ENCODE measurements around the gene NDUFA5.
A peak's percentile ranks its signal among the peaks of the same experiment; 100 is the strongest.

The NDUFA5 gene

DNA sequence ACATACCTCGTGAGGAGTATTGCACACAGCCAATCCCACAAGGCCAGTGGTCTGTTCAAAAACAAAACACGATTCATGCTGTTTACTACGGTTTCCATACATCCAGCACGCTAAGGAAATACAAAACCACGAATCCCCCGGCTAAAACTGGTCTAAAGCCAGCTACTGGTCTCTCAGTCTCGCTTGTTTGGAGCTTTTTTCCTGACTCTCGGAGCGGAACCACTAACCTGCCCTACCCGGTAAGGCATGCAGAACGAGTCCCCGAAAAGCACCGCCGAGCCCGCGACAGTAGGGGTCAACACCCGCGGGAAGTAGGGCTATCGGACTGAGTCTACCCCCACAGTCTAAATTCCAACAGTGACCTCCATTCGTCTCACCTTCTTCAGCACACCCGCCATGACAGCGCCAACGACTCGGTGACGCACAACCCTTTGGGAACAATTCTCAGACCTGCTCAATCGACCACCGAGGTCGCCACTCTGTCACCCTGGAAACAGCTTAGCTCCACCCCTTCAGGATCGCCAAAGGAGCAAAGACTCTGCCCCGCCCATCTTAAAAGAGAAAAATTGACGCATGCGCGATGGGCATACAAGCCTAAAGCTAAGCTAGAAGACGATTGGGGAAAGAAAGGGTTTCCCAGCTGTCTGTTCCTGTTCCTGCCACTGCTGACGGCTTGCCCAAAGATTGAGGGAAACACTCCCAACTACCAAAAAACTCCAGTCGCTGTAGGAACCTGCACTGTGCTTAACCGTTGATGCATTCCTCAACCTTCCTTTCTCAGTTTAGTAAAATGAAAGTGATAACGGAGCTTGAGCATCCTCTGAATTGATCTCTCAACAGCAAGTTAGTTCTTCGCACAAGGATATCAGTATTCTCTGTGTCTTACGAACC, at the start of gene NDUFA5:
TSS of gene NDUFA5 (minus strand) at position 421 of the 891 bp plus-strand sequence. CDS start at position 398, 23 bp downstream.
- DNase-seq: peak; percentile 96

DNA sequence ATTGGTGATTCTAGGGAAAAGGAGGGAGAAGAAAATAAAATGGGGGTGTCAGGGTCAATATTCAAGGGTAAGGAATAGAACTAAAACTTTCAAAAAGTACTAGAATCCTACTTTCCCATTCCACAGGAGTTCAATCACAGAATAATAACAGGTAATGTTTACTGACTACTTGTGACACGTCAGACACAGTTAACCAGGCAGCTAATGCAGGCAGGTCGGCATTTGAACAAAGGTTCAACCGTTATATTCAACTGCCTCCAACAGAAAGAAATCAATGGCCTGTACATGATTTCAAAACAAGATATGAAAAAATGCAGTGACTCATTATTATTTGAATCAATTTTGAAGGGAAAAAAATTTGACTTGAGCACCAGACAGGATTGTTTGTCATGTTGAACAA, 47.1 kb upstream of the NDUFA5 start:
- DNase-seq: no peak

DNA sequence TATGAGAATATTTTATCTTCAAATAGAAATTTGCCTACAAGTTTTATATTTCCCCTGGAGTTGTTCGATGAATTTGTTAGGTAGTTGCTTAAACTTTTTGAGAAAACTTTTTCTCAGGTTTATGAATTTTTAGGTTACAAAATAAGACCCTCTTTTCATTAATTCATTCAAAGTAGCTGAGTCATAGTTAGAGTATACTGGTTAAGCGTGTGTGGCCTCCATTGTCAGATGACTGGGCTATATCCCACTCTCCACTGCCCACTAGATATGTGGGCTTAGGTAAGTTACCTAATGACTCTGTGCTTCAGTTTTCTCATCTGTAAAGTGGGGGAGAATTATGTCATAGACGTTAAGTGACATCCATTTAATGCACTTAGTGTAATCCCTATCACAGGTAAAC, 45.0 kb upstream of the NDUFA5 start:
- no peak for DNase-seq

DNA sequence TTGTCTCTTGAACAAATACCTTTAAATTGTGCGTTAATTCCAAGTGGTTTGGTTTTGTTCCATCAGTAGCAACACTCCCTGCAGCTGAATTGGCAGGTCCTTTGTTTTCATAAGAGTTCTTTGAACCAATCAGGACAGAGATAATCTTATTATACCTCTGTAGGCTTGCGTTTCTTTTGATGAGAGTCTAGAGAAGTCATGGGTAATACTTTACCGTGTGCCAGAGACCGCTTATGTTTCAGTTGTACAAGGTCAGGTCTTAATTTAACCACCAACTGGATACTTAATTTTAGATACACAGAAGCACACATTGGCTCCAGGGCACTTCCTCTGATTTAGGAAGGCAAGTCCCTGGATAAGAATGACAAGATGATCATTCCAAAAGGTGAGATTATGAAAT, 43.9 kb upstream of the NDUFA5 start, which contains the start of gene ASB15:
TSS of gene ASB15 (plus strand) at position 292 of the 400 bp plus-strand sequence. CDS start 12,682 bp downstream, outside the sequence.
- DNase-seq: no peak

DNA sequence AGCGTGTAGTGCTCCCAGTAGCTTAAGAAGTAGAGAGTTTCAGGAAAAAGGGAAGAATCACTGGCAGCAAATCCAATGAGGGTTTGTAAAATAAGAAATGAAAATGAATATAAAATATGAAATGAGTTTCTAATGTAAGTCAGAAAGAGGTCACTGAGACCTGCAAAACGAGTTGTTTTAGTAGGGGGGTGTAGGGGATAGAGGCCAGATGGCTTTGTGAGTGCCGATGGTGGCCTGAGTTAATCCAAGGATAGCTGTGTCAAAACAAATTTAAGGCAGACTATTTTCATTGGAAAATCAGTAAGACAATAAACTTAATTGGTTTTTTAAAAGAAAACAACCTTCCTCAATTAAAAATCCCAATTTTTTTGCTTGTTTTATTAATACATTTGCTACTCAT, 43.3 kb upstream of the NDUFA5 start:
- DNase-seq: no peak

DNA sequence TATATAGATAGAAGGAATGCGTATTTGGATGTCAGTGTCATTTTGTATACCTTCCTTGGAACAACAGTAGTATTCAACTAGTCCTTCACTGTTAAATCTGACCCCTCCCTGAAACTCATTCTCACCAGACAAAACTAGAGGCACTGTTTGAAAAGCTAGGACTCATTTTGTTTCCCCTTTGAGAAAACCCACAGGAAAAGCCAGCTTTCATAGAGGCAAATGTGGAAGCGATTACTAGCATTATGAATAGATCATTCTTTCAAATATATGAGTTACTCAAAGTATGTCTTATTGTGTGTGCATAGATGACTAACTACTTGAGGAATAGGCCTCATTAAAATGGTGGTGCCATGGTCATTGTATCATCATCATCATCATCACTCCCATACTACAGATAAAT, 42.1 kb upstream of the NDUFA5 start:
- DNase-seq: no peak

DNA sequence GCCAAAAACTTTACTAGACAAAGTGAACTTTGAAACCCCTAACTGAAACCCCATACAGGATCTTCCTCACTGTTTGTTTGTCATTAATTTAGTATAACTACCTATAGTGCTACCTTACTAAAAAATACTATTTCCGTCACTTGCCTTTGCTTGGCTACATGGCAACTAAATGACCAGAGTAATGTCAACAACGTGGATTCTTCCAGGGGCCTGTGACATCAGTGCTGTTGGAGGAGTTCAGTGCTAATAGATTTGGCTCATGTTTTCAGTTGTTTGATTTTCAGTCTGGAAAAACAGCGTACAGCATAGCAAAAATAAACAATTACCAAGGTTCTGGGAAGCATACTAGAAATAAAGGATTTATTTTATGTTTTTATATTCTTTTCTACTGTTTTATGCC, 41.0 kb upstream of the NDUFA5 start:
- DNase-seq: no peak

DNA sequence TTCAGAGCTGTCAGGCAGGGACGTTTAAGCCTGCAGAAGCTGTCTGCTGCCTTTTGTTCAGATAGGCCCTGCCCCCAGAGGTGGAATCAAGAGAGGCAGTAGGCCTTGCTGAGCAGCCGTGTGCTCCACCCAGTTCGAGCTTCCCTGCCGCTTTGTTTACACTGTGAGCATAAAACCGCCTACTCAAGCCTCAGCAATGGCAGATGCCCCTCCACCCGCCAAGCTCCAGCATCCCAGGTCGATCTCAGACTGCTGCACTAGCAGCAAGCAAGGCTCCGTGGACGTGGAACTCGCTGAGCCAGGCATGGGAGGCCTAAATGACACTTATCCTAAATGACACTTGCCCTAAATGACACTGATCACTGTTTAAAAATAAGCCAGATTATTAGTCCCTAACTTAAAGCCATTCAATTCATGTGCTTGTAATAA, 37.2 kb upstream of the NDUFA5 start:
- DNase-seq: no peak

DNA sequence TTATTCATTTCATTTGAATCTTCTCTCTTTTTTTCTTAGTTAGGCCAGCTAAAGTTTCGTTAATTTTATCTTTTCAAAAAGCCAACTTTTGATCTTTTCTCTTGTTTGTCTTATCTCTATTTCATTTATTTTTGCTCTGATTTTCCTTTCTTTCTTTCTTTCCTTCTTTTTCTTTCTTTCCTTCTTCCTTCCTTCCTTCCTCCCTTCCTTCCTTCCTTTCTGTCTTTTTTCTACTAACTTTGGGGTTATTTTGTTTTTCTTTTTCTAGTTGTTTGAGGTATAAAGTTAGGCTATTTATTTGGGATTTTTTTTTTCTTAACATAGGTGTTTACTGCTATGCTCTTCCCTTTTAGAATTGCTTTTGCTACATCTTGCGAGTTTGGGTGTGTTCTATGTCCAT, 30.8 kb upstream of the NDUFA5 start:
- no peak for DNase-seq

DNA sequence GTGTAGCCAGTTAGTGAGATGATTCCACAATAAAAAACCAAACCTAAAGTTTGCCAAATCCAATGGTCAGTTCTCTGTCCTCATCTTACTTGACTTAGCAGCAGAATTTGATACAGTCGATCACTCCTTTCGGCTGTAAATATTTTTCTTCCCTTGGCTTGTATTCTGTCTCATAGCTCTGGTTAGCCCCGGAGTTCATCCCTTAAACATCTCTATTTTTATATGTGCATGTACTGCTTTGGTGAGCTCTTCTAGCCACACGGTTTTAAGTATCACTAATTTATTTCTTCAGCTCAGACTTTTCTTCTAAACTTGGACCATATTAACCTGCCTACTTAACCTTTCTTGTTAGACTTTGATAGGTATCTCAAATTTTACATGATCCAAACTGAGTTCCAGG, 26.2 kb upstream of the NDUFA5 start:
- no peak for DNase-seq

DNA sequence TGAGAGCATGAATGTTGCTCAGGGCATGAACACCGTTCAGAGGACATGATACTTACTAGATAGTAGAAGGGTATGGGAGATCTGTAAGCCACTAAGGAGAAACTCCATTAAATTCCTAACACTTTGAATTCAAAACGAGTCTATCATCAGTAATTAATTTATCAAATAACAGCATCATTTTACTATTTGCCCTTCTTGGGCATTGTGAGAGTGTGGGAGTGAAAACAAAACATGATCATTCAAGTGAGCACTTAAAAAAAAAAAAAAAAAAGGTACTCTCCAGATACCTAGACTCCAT, 23.5 kb upstream of the NDUFA5 start:
- no peak for DNase-seq

DNA sequence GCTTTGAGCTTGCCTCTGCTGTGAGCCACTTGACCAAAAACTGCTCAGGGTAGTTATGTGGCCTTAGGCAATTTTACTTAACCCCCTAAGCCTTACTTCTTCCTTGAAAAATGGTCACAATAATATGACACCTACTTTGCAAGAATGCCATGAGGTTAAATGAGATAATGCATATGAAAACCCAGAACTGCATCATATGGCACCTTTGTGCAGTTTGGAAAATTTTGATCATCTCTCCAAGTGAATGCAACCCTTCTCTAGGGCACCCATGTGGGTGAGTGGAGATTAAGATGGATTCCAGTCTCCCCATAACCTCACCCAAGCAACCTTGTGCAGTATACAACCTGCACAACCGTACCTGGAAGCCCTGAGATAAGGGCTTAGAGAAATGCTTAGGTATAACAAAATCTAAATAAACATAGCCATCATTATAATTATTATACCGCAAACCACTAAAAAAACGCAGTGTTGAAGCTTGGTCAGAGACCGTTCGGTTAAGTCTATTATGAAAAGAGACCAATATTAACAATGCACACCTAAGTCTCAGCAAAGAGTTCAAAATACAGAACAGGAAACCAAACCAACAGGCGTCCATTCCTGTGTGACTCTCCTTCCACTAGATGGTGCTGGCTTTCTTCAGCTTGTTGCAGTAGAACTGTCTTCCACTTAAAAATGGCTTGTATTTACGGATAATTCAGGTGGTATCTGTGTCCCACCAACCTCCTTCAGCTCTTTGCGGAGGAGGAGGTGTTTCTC, 23.0 kb upstream of the NDUFA5 start:
- DNase-seq: no peak

DNA sequence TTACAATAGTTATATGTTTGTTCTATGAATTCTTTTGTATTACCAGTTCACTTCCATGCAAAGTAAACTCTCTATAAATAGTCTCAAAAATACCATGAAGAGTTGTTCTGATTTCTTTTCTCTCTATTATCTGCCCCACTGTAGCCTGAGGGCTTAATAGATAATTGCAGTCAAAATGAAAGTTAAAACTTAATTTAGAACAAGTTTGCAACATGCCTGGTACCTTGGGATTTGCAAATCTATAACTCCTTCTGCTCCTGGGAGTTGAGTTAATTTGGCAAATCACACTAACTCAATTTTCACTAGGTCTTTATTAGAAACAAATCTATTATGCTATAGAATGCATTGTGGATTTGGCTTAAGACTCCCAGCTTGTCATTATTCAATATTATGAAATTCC, 21.8 kb upstream of the NDUFA5 start:
- no peak for DNase-seq

DNA sequence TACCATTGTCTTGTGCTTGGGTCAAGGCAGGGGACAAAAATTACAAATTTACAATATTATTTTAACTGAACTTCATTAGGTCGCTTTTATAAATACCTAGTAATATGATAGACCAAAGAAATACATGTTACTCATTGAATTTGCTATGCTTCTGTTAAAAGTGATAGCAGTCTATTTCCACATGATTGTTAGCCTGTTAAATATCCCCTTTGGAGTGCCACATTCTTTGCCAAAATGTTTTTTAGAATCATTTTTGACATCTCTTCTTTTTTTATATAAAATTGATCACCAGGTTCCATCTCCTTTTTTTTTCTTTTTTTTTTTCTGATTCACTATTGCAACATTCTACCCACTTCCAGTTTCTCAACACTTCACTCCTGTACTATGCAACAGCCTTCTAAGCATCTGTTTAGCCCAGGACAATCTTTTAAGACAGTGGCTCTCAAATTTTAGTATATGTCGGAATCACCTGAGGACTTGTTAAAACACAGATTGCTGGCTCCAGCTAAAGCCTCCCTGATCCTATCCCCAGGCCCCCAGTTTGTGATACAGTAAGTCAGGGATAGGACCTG, 16.4 kb upstream of the NDUFA5 start:
- no peak for DNase-seq

DNA sequence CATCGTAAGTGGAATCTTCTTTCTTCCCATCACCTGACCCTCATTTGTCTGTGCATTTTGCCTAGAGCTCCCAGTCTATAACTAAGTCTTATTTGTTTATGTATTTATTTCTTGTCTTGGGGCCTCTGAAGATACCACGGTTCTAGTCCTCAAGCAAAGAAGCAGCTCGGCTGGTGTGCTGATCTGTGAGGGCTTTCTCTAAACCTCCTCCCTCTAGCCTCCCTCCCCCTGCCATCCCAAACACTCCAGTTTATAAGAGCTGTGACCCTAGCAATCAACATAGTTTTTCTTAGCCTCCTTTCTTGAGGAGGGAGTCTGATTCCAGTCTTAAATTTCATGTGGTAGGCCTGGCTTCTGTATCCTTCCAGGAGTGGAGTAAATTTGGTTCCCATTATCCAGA, 15.7 kb upstream of the NDUFA5 start:
- DNase-seq: no peak

DNA sequence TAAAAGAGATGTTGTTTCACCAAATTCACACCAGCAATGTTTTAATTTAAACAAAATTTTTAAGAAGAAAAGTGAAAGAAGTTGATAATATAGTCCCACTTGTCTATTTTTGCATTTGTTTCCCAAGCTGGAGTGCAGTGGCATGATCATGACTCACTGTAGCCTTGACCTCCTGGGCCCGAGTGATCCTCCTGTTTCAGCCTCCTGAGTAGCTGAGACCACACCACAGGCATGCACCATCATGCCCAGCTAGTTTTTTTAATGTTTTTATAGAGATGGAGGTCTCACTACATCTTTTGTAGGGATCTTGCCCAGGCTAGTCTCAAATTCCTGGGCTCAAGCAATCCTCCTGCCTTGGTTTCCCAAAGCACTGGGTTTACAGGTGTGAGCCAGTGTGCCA, 14.1 kb upstream of the NDUFA5 start:
- no peak for DNase-seq

DNA sequence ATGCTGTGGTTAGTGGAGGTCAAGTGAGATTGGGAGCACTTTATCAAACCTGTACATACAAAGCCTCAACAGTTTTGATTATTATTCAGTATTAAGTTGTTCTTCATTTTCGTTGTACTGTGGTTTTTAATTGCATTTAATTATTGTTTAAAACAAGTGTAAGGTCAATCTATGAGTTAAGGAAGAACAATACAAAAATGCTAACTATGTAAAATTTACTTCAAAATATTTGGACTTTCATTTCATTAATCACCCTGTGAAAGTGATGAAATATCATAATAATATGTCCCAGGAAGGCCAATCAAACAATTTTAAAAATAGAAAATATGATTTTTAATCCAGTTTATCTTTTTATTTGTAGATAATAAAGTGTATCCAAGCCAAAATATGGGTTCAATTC, 13.6 kb upstream of the NDUFA5 start:
- no peak for DNase-seq

DNA sequence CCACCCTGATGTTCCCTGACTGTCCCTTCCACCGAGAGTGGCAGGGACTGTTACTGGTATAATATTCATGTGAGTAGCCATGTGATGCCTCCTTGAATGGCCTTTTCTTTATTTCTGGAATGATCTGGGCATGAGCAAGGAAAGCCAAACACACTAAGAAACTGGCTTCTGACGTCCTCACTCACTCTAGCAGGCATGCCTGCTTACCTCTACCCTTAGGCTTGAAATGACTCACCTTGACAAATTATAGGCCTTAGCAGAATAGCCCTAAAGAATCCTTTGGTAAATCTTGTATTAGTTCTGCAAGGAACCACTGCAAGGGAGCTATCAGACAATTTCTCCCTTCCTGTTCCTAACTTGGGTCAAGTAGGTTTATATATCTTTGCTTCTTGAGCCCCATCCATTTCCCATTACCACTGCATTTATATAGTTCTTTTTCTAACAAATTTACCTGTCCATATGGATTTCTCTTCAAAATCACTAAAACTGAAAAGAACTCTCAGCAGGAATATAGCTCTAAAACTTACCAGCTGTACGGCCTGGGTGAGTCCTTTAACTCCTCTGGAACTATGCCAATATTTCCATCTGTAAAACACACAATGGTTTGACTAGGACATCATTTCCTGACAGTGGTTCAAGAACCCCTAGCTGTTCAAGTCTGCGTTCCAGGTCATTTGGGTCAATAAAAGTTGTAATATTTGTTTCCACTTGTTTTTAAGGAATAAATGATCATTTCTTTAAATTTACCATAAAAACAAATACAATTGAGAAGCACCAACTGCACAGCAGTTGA, 13.0 kb upstream of the NDUFA5 start:
- no peak for DNase-seq

DNA sequence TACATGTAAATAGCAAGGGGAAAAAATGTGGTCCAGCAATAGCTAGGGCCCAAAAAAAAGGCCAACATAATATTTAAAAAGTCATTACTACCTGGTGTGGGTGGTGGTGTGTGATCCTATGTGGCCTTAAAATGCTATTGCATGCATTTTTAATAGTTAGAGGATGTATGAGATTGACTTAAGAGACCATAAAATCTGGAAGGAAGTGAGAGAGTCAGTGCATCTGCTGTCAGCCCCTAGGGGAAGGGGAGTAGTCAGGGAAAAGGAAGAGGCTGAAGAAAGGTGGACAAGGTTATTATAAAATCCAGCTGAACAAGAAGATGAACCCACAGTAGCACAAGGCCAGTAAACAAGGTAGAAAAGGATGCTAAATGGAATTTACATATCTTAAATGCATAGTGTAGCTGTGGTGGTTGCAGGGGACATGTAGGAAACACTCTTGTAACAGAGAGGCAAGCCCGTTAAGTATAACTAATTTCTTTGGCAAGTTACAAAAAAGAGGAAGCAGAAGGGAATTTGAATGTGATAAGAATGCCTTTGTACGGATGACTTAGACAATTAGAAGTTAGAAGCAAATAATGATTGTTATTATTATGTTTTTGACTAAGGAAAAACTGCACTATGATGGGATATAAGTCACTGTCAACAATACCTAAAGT, 11.9 kb upstream of the NDUFA5 start:
- DNase-seq: no peak

DNA sequence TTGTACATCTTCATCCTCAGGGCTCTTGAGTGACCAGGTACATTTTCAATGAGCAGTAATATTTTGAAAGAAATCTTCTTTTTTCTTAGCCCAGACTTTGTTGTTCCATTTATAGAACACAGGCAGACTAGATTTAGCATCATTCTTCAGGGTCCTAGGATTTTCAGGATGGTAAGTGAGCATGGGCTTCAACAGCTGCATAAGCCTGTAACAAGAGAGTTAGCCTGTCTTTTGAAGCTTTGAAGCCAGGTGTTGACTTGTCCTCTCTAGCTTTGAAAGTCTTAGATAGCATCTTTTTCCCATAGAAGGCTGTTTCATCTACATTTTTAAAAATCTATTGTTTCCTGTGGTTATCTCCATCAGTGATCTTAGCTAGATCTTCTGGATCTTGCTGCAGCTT, 4.5 kb upstream of the NDUFA5 start:
- DNase-seq: no peak

DNA sequence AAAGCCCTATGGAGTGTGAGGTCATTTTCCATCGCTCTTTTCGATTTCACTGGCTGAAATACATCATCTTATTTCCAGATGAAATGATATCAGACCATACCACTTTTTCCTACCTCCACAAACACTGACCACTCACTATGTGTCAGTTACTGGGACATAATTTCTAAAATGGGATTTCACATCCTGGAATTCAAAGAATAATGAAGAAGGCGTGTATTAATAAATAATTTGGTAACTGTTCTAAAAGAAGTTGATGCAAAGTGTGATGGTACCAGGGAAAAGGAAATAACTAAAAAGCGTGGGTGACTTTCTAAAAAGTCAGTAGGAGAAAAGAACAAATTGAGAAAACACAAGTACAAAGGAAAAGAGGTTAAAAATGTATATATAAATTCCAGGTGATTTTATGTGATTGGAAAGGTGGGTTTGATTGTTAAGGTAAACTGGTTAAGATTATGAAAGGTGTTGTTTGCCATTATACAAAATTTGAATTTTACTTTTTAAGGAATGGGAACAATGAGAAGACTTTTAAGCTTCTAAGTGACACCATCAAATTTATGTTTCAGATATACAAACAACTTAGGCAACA, 764 bp upstream of the NDUFA5 start:
- DNase-seq: no peak

DNA sequence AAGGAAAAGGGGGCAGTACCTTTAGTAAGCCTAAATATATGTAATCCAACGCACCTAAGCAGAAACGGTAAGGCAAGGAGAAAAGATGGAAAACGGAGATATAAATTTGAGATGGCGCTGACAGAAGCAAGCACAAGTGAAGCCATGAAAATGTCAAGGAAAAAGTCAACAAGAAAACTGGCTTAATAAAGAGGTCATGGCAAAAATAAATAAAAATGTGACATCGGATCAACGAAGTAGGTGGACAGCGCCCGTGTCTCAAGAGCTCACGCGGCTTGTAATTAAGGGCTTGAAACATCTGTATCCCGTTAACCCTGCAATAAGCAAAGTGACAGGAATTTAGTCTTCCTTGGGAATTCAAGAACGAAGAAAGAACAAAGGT, 611 bp downstream of the NDUFA5 start:
- DNase-seq: no peak

Data from right forelimb (tissue), 1 donor.